GM23248 (cell line): ENCODE results near the gene CT47A1. TPM values are rescaled to one million over a fixed set of nuclear protein-coding genes. Genes with fewer than 3 reads are reported as not detected.
A peak's percentile ranks its signal among the peaks of the same experiment; 100 is the strongest.
"Not testable (repeated sequence)": the region's sequence is repeated elsewhere in the genome, so short reads cannot be mapped to it uniquely, and the experiment has no call there.

Experiments used
- DNase-seq: peaks from one replicate; pipeline ENCODE4 v3.0.0-alpha.2; 2015
- H2AFZ ChIP-seq: fragments of 200-600 bp; sonication (generic); 2 replicates; pipeline ENCODE4 v1.6.1; 2016; ENCODE audit warnings: antibody characterized with exemption
- H3F3A ChIP-seq: fragments of 200-600 bp; sonication (generic); 2 replicates; pipeline ENCODE4 v1.6.1; 2016; ENCODE audit warnings: mild to moderate bottlenecking, antibody characterized with exemption, mixed run types; ENCODE audit not compliant: insufficient read depth
- H3K27ac ChIP-seq: fragments of 200-600 bp; sonication (generic); 2 replicates; pipeline ENCODE4 v1.5.1; 2016; ENCODE audit warnings: mild to moderate bottlenecking
- H3K27me3 ChIP-seq: fragments of 200-600 bp; sonication (generic); replicated peaks from 2 replicates; pipeline ENCODE4 v1.6.1; 2016; ENCODE audit warnings: mild to moderate bottlenecking; ENCODE audit not compliant: insufficient read depth
- H3K36me3 ChIP-seq: fragments of 200-600 bp; sonication (generic); 2 replicates; pipeline ENCODE4 v1.6.1; 2016; ENCODE audit warnings: low read depth, mild to moderate bottlenecking
- H3K4me1 ChIP-seq: fragments of 200-600 bp; sonication (generic); 2 replicates; pipeline ENCODE4 v1.6.1; 2016; ENCODE audit warnings: mild to moderate bottlenecking; ENCODE audit not compliant: insufficient read depth
- H3K4me2 ChIP-seq: fragments of 200-600 bp; sonication (generic); one replicate; pipeline ENCODE4 v1.6.1; 2016; ENCODE audit warnings: mild to moderate bottlenecking; ENCODE audit not compliant: unreplicated experiment
- H3K4me3 ChIP-seq: fragments of 200-600 bp; sonication (generic); 2 replicates; pipeline ENCODE4 v1.5.1; 2016; ENCODE audit warnings: mild to moderate bottlenecking
- H3K79me2 ChIP-seq: fragments of 200-600 bp; sonication (generic); 2 replicates; pipeline ENCODE4 v1.6.1; 2016; ENCODE audit warnings: mild to moderate bottlenecking; ENCODE audit not compliant: insufficient read depth
- H3K9ac ChIP-seq: fragments of 200-600 bp; sonication (generic); 2 replicates; pipeline ENCODE4 v1.6.1; 2016; ENCODE audit warnings: mild to moderate bottlenecking
- H3K9me2 ChIP-seq: fragments of 200-600 bp; sonication (generic); 2 replicates; pipeline ENCODE4 v1.6.1; 2016; ENCODE audit warnings: mixed run types, mild to moderate bottlenecking, moderate library complexity; ENCODE audit not compliant: insufficient read depth
- H3K9me3 ChIP-seq: fragments of 200-600 bp; sonication (generic); one replicate; pipeline ENCODE4 v1.6.1; 2017; ENCODE audit warnings: low read depth
- H4K20me1 ChIP-seq: fragments of 200-600 bp; sonication (generic); 2 replicates; pipeline ENCODE4 v1.6.0; 2016; ENCODE audit not compliant: insufficient read depth
- EZH2 ChIP-seq: fragments of 200-600 bp; sonication (generic); IDR thresholded peaks from 2 replicates; pipeline ENCODE4 v1.6.1; 2018; ENCODE audit warnings: antibody characterized with exemption, mild to moderate bottlenecking; ENCODE audit not compliant: insufficient read depth, poor library complexity, severe bottlenecking
- EZH2phosphoT487 ChIP-seq: fragments of 200-600 bp; sonication (generic); IDR thresholded peaks from 2 replicates; pipeline ENCODE4 v1.6.1; 2018; ENCODE audit warnings: antibody characterized with exemption, moderate library complexity, mild to moderate bottlenecking, low read depth; ENCODE audit not compliant: insufficient read depth
- WGBS, 2 experiments: methylation state at CpG; one replicate each; pipeline ENCODE4 v1.1.6; 2015 to 2017; ENCODE audit warnings: low lambda C conversion rate in 2 of 2, low coverage in 1 of 2; ENCODE audit errors: missing lambda C conversion rate in 2 of 2; 5-methylcytosine and 5-hydroxymethylcytosine counted together
- in situ Hi-C: fragments of 300-500 bp; cut with MboI; formaldehyde crosslinking; loops from 2 replicates; pipeline ENCODE4 v1.15.0; 2020
- polyA plus RNA-seq: library from polyadenylated mRNA; unstranded; fragments of >200 nt; fragmentation: Nextera tagmentation; extraction: Ambion mirVana; gene quantifications from 2 replicates; pipeline ENCODE4 v1.2.1, GENCODE V29; 2016
- small RNA-seq: library from RNA; depleted of rRNA; stranded (forward); fragments of <200 nt; gene quantifications from one replicate; pipeline ENCODE3, GENCODE V24; 2014; ENCODE audit warnings: low read depth, low replicate concordance
- total RNA-seq: library from RNA; depleted of rRNA; stranded (reverse); fragments of >200 nt; shearing (Covaris generic); gene quantifications from 2 replicates; pipeline ENCODE4 v1.2.3, GENCODE V29; 2014; rRNA removed

The CT47A1 gene
- total and polyA plus RNA-seq, 2 experiments from 2014 or later: not detected

DNA sequence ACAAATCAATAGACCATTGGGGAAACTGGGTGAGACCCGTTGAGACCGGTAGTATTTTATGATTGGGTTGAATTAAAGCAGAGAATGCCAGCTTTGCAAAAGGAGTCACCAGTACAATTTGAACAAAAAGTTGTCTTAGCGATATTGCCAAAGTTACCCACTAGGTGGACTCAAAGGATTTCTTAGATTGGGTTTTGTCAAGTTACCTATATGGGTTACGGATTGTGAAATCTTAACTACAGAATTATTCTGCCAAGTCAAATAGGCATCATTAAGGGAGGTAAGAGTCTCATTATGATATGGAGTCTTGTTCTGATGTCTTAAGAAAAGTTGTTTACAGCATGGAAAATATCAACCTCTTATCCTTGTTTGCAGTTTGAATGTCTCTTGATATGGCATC lies 15.0 kb upstream of the CT47A1 start:
- 49 to 68% methylated on average over 3 to 4 of the region's 4 CpGs for WGBS, 2 experiments
- H3K9me2 ChIP-seq: no peaks in the 10 kb centered on the region
- no peaks in the 10 kb centered on the region for H3F3A ChIP-seq
- no peaks in the 10 kb centered on the region for H3K79me2 ChIP-seq
- TF ChIP-seq EZH2: no peak
- TF ChIP-seq EZH2phosphoT487: no peak
- no peak overlapping the region for H3K27ac ChIP-seq
- H3K36me3 ChIP-seq: no peaks in the 10 kb centered on the region
- no peak overlapping the region for H3K4me3 ChIP-seq
- H3K27me3 ChIP-seq: no peaks in the 10 kb centered on the region
- in situ Hi-C loops: no loop called here
- no peaks in the 10 kb centered on the region for H4K20me1 ChIP-seq
- peak; percentile 19 for DNase-seq
- no peak overlapping the region for H2AFZ ChIP-seq
- no peak overlapping the region for H3K4me2 ChIP-seq
- H3K4me1 ChIP-seq: no peaks in the 10 kb centered on the region
- no peaks in the 10 kb centered on the region for H3K9me3 ChIP-seq
- H3K9ac ChIP-seq: no peak overlapping the region

GRCh38 chrX:120999413-120999812 lies 13.9 kb upstream of the CT47A1 start:
- in situ Hi-C loops: no loop called here
- WGBS, 2 experiments: 78 to 81% methylated on average over 3 of the region's 3 CpGs
- DNase-seq: no peak

GRCh38 chrX:120956500-120956899 lies 29.1 kb downstream of the CT47A1 start, which contains the start of gene CT47A7:
TSS of gene CT47A7 (minus strand) at chrX:120956600. CDS start at chrX:120956345, 255 bp downstream.
- H3K9me2 ChIP-seq, H3K79me2 ChIP-seq, H3K9me3 ChIP-seq, H3K4me2 ChIP-seq, H4K20me1 ChIP-seq, H3K27ac ChIP-seq, H3K4me3 ChIP-seq, DNase-seq, H3K36me3 ChIP-seq, in situ Hi-C loops, H2AFZ ChIP-seq, H3F3A ChIP-seq, H3K9ac ChIP-seq, H3K4me1 ChIP-seq, H3K27me3 ChIP-seq: not testable (repeated sequence)
- WGBS, 2 experiments: no CpG with 5 or more reads among the region's 7 CpGs

More at GRCh38 chrX:120999413-120999812, 13.9 kb upstream of the CT47A1 start:
- H3K9ac ChIP-seq: no peak overlapping the region
- no peak overlapping the region for H3K4me2 ChIP-seq
- H3K27me3 ChIP-seq: no peaks in the 10 kb centered on the region
- H3F3A ChIP-seq: no peaks in the 10 kb centered on the region
- H3K9me3 ChIP-seq: no peaks in the 10 kb centered on the region
- no peak overlapping the region for H3K4me3 ChIP-seq
- H2AFZ ChIP-seq: no peak overlapping the region
- H3K79me2 ChIP-seq: no peaks in the 10 kb centered on the region
- H4K20me1 ChIP-seq: no peaks in the 10 kb centered on the region
- no peaks in the 10 kb centered on the region for H3K9me2 ChIP-seq
- no peaks in the 10 kb centered on the region for H3K36me3 ChIP-seq
- no peak overlapping the region for H3K27ac ChIP-seq
- no peaks in the 10 kb centered on the region for H3K4me1 ChIP-seq
- TF ChIP-seq EZH2phosphoT487 (no peak), EZH2 (no peak)

Small RNA genes lying within 50 kb of the gene (small RNA-seq; reads per million reads assigned to genes)
- gene AL670379.1 (not detected), gene AL670379.10 (not detected), gene AL670379.11 (not detected), gene AL670379.12 (not detected), gene AL670379.2 (not detected), gene AL670379.3 (not detected), gene AL670379.4 (not detected), gene AL670379.5 (not detected), gene AL670379.6 (not detected), gene AL670379.7 (not detected), gene AL670379.8 (not detected), gene AL670379.9 (not detected)

Other genes with a start within 250 kb of the CT47A1 start
- gene CT47B1, start 109.9 kb downstream of the CT47A1 start, total RNA-seq: not detected in 2 replicates
- not detected in 2 replicates for gene CT47B1, start 109.9 kb downstream of the CT47A1 start, polyA plus RNA-seq
- gene CT47A11, start 48.6 kb downstream of the CT47A1 start, total RNA-seq: not detected in 2 replicates
- gene CT47A11, start 48.6 kb downstream of the CT47A1 start, polyA plus RNA-seq: not detected in 2 replicates
- not detected in 2 replicates for gene CT47A10, start 43.7 kb downstream of the CT47A1 start, total RNA-seq
- gene CT47A10, start 43.7 kb downstream of the CT47A1 start, polyA plus RNA-seq: not detected in 2 replicates
- gene CT47A9, start 38.9 kb downstream of the CT47A1 start, total RNA-seq: not detected in 2 replicates
- gene CT47A9, start 38.9 kb downstream of the CT47A1 start, polyA plus RNA-seq: not detected in 2 replicates
- gene CT47A8, start 34.0 kb downstream of the CT47A1 start, total RNA-seq: not detected in 2 replicates
- not detected in 2 replicates for gene CT47A8, start 34.0 kb downstream of the CT47A1 start, polyA plus RNA-seq
- gene CT47A7, start 29.2 kb downstream of the CT47A1 start, total RNA-seq: not detected in 2 replicates
- not detected in 2 replicates for gene CT47A7, start 29.2 kb downstream of the CT47A1 start, polyA plus RNA-seq
- gene CT47A6, start 24.3 kb downstream of the CT47A1 start, total RNA-seq: not detected in 2 replicates
- gene CT47A6, start 24.3 kb downstream of the CT47A1 start, polyA plus RNA-seq: not detected in 2 replicates
- gene CT47A5, start 19.4 kb downstream of the CT47A1 start, total RNA-seq: not detected in 2 replicates
- not detected in 2 replicates for gene CT47A5, start 19.4 kb downstream of the CT47A1 start, polyA plus RNA-seq
- gene CT47A4, start 14.6 kb downstream of the CT47A1 start, total RNA-seq: not detected in 2 replicates
- not detected in 2 replicates for gene CT47A4, start 14.6 kb downstream of the CT47A1 start, polyA plus RNA-seq
- gene CT47A3, start 9.7 kb downstream of the CT47A1 start, total RNA-seq: not detected in 2 replicates
- not detected in 2 replicates for gene CT47A3, start 9.7 kb downstream of the CT47A1 start, polyA plus RNA-seq
- not detected in 2 replicates for gene CT47A2, start 4.8 kb downstream of the CT47A1 start, total RNA-seq
- not detected in 2 replicates for gene CT47A2, start 4.8 kb downstream of the CT47A1 start, polyA plus RNA-seq
- gene GLUD2, start 61.9 kb upstream of the CT47A1 start, total RNA-seq: 0.97 and 1.6 TPM in 2 replicates
- gene GLUD2, start 61.9 kb upstream of the CT47A1 start, polyA plus RNA-seq: 0.28 and 0.36 TPM in 2 replicates